AG20443 (cell line): Measurements from ENCODE around the gene CAMSAP1.
"Not testable (repeated sequence)": the region's sequence is repeated elsewhere in the genome, so short reads cannot be mapped to it uniquely, and the experiment has no call there.

Experiments used
- DNase-seq: peaks from one replicate; pipeline ENCODE4 v3.0.0; 2012; ENCODE audit warnings: low spot score, mixed read lengths

Gene CAMSAP1

GRCh38 chr9:135907431-135908092, at the start of gene CAMSAP1:
Gene CAMSAP1 (minus strand): TSS chr9:135907546. CDS start chr9:135907159, 387 bp downstream.
- peak; percentile 100 for DNase-seq

- no peak for DNase-seq
These were observed 49.4 kb upstream of the CAMSAP1 start for GRCh38 chr9:135956802-135957174.

- DNase-seq: no peak
These were observed 48.8 kb upstream of the CAMSAP1 start for GRCh38 chr9:135955934-135956801.

- no peak for DNase-seq
These were observed 45.4 kb upstream of the CAMSAP1 start for GRCh38 chr9:135952664-135953206.

GRCh38 chr9:135951889-135952663, 44.7 kb upstream of the CAMSAP1 start:
- no peak for DNase-seq

GRCh38 chr9:135951310-135951709, 44.0 kb upstream of the CAMSAP1 start:
- DNase-seq: not testable (repeated sequence)

- not testable (repeated sequence) for DNase-seq
These were observed 43.5 kb upstream of the CAMSAP1 start for GRCh38 chr9:135950841-135951240.

- DNase-seq: no peak
These were observed 42.9 kb upstream of the CAMSAP1 start for GRCh38 chr9:135950135-135950682.

- DNase-seq: no peak
These were observed 42.3 kb upstream of the CAMSAP1 start for GRCh38 chr9:135949501-135950134.

- DNase-seq: no peak
These were observed 41.6 kb upstream of the CAMSAP1 start for GRCh38 chr9:135948968-135949367.

- no peak for DNase-seq
These were observed 41.1 kb upstream of the CAMSAP1 start for GRCh38 chr9:135948446-135948845.

- DNase-seq: no peak
These were observed 40.2 kb upstream of the CAMSAP1 start for GRCh38 chr9:135947582-135947981.

GRCh38 chr9:135947105-135947504, 39.8 kb upstream of the CAMSAP1 start:
- DNase-seq: not testable (repeated sequence)

GRCh38 chr9:135946392-135946994, 39.1 kb upstream of the CAMSAP1 start:
- DNase-seq: no peak

GRCh38 chr9:135945969-135946368, 38.6 kb upstream of the CAMSAP1 start:
- DNase-seq: no peak

- no peak for DNase-seq
These were observed 37.3 kb upstream of the CAMSAP1 start for GRCh38 chr9:135944444-135945252.

GRCh38 chr9:135943604-135944003, 36.3 kb upstream of the CAMSAP1 start:
- DNase-seq: not testable (repeated sequence)

GRCh38 chr9:135941288-135941995, 34.1 kb upstream of the CAMSAP1 start:
- DNase-seq: no peak
